ENCODE measurements around the gene PDZD2.

GRCh38 chr5:31965227-31965626 is 326.3 kb downstream of the PDZD2 start:
- TF ChIP-seq EZH2 (IDR thresholded peaks at IDR 0.05; ENCODE audit: insufficient read depth, poor library complexity, severe bottlenecking) (no peak), EZH2phosphoT487 (IDR thresholded peaks at IDR 0.05; ENCODE audit: insufficient read depth, low read depth) (no peak)
